Lower leg skin (tissue), 3 donors: ENCODE data around the gene PCDHGA7.

Experiments used
- CTCF ChIP-seq, 3 donors: fragments of 450-650 bp; IDR thresholded peaks; one replicate each; pipeline ENCODE4 v1.5.1; 2016; ENCODE audit warnings: antibody characterized with exemption in 3 of 3, mild to moderate bottlenecking in 3 of 3, moderate library complexity in 2 of 3
- POLR2A ChIP-seq, 2 donors: fragments of 450-650 bp; IDR thresholded peaks; one replicate each; pipeline ENCODE4 v1.6.1; 2016 to 2017; ENCODE audit warnings: antibody characterized with exemption in 2 of 2, mild to moderate bottlenecking in 1 of 2, moderate library complexity in 1 of 2

- TF ChIP-seq POLR2A (IDR thresholded peaks at IDR 0.05) (no peak), CTCF (IDR thresholded peaks at IDR 0.05) (no peak)
Measured at GRCh38 chr5:141402553-141403243, 20.2 kb downstream of the PCDHGA7 start, which contains the start of gene PCDHGA9.
